Parathyroid adenoma (tissue), 2 donors: ENCODE measurements around the gene ANKRD61.

ENCODE experiments used
- H2AFZ ChIP-seq: fragments of 300-600 bp; sonication (generic); one replicate; pipeline ENCODE4 v1.7.0; 2017; ENCODE audit warnings: antibody characterized with exemption, mild to moderate bottlenecking
- H3K27ac ChIP-seq: fragments of 300-600 bp; sonication (generic); one replicate; pipeline ENCODE4 v1.7.0; 2017
- H3K27me3 ChIP-seq: fragments of 300-600 bp; sonication (generic); one replicate; pipeline ENCODE4 v1.7.0; 2017; ENCODE audit warnings: low read length; ENCODE audit not compliant: control insufficient read depth, insufficient read depth
- H3K36me3 ChIP-seq: fragments of 300-600 bp; sonication (generic); one replicate; pipeline ENCODE4 v1.7.0; 2017; ENCODE audit warnings: low read length; ENCODE audit not compliant: control insufficient read depth, insufficient read depth
- H3K4me1 ChIP-seq: fragments of 300-600 bp; sonication (generic); one replicate; pipeline ENCODE4 v1.7.0; 2017; ENCODE audit warnings: control low read depth
- H3K4me2 ChIP-seq: fragments of 300-600 bp; sonication (generic); one replicate; pipeline ENCODE4 v1.7.0; 2017; ENCODE audit warnings: low read length
- H3K4me3 ChIP-seq: fragments of 300-600 bp; sonication (generic); one replicate; pipeline ENCODE4 v1.7.0; 2017; ENCODE audit warnings: low read depth, low read length
- H3K79me2 ChIP-seq: fragments of 300-600 bp; sonication (generic); one replicate; pipeline ENCODE4 v1.7.0; 2017; ENCODE audit warnings: control low read depth
- H3K9ac ChIP-seq: fragments of 300-600 bp; sonication (generic); one replicate; pipeline ENCODE4 v1.7.0; 2017; ENCODE audit warnings: mild to moderate bottlenecking
- H3K9me3 ChIP-seq: fragments of 300-600 bp; sonication (generic); one replicate; pipeline ENCODE4 v1.7.0; 2017; ENCODE audit warnings: low read length; ENCODE audit not compliant: control insufficient read depth
- TF ChIP-seq, protein P1 (sequence below): fragments of 300-600 bp; sonication (generic); IDR thresholded peaks from one replicate; pipeline ENCODE4 v1.7.0; 2017; ENCODE audit warnings: antibody characterized with exemption, mild to moderate bottlenecking
- donor health status: primary hyperparathyroidism.

ANKRD61 gene

DNA sequence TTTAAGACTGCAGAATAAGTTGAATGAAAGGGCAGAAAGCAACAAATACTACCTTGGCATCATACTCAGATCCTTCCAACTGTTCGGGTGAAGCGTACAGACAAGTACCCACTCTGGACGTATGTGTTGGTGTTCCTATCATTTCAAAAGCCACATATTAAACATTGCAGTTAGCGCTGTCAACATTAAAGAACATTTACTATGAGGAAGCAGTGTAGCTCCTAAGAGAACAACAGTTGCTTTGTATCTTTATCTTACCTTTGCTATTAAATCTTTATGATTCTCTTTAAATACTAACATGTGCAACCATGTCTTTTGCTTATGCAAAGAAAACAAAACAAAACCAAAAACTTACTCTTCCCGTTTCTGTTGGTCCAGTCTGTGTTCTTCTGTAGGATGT lies 2.6 kb upstream of the ANKRD61 start:
- Histone ChIP-seq H3K27me3 (no peaks in the 10 kb centered on the region), H3K9me3 (no peaks in the 10 kb centered on the region), H3K4me2 (no peak overlapping the region), H3K4me1 (peaks cover 6% of the 10 kb centered on the region), H3K36me3 (no peaks in the 10 kb centered on the region), H3K79me2 (peaks cover 11% of the 10 kb centered on the region), H2AFZ (no peak overlapping the region), H3K27ac (no peak overlapping the region), H3K4me3 (no peak overlapping the region), H3K9ac (no peak overlapping the region)
- TF ChIP-seq, protein P1, sequence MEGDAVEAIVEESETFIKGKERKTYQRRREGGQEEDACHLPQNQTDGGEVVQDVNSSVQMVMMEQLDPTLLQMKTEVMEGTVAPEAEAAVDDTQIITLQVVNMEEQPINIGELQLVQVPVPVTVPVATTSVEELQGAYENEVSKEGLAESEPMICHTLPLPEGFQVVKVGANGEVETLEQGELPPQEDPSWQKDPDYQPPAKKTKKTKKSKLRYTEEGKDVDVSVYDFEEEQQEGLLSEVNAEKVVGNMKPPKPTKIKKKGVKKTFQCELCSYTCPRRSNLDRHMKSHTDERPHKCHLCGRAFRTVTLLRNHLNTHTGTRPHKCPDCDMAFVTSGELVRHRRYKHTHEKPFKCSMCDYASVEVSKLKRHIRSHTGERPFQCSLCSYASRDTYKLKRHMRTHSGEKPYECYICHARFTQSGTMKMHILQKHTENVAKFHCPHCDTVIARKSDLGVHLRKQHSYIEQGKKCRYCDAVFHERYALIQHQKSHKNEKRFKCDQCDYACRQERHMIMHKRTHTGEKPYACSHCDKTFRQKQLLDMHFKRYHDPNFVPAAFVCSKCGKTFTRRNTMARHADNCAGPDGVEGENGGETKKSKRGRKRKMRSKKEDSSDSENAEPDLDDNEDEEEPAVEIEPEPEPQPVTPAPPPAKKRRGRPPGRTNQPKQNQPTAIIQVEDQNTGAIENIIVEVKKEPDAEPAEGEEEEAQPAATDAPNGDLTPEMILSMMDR: no peak

DNA sequence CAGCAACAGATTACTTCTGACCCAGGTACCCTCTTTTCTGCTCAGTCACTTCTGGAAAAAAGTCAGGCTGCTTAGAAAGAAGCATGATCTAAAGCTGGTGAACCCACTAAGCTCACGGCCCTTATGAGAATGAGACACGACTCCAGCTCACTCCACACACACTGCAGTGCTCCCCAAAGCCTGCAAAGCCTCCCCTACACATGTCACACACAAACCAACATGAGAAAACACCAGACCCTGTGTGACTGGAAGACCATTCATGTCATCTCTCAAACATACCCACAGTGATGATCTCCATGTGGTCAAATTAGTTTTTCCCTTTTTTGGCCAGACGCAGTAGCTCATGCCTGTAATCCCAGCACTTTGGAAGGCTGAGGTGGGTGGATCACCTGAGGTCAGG lies 391 bp downstream of the ANKRD61 start:
- peaks cover 2% of the 10 kb centered on the region for H3K36me3 ChIP-seq
- no peak overlapping the region for H3K27ac ChIP-seq
- no peak overlapping the region for H3K4me2 ChIP-seq
- peaks cover 27% of the 10 kb centered on the region for H3K79me2 ChIP-seq
- peaks cover 6% of the 10 kb centered on the region for H3K4me1 ChIP-seq
- TF ChIP-seq, protein P1: no peak
- H3K9ac ChIP-seq: no peak overlapping the region
- no peak overlapping the region for H2AFZ ChIP-seq
- H3K9me3 ChIP-seq: no peaks in the 10 kb centered on the region
- no peaks in the 10 kb centered on the region for H3K27me3 ChIP-seq
- H3K4me3 ChIP-seq: no peak overlapping the region

DNA sequence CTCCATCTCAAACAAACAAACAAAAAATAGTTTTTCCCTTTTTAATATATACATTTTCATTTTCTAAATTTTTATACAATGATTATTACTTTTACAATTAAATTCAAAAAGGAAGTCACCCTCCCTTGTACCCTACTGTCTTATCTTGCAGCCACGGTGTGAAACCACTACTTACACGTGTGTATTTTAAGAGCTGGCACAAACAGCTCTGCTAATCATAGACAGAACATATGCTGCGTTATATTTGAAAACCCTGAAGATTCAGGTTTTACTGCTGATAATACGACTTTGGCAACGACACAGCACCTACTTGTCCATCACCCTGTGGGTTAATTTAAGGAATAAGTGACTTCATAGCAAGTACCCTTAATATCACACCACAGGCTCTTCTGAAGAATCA lies 991 bp downstream of the ANKRD61 start:
- no peak overlapping the region for H3K27ac ChIP-seq
- H3K27me3 ChIP-seq: no peaks in the 10 kb centered on the region
- H3K4me2 ChIP-seq: no peak overlapping the region
- H3K79me2 ChIP-seq: peaks cover 23% of the 10 kb centered on the region
- TF ChIP-seq, protein P1: no peak
- H3K9ac ChIP-seq: no peak overlapping the region
- H3K4me3 ChIP-seq: no peak overlapping the region
- peaks cover 2% of the 10 kb centered on the region for H3K36me3 ChIP-seq
- H3K9me3 ChIP-seq: no peaks in the 10 kb centered on the region
- H2AFZ ChIP-seq: no peak overlapping the region
- H3K4me1 ChIP-seq: peaks cover 6% of the 10 kb centered on the region

DNA sequence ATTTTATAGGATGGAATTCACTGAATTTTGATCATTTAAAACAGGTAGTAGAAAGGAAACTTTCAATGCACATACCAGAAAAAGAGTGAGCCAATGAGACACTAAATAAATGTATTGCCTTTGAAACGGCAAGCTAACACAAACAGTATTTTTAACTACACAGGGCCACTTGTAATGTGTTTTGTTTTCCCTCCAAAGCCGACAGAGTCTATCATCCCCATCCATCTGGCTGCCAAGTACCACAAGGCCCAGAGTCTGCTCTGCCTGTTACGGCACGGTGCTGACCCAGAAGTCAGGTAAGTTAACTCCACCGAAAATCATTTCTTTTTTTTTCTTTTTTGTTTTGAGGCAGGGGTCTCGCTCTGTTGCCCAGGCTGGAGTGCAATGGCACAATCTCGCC lies 1.5 kb downstream of the ANKRD61 start:
- no peak overlapping the region for H3K4me2 ChIP-seq
- H3K79me2 ChIP-seq: peaks cover 21% of the 10 kb centered on the region
- H3K4me1 ChIP-seq: peaks cover 6% of the 10 kb centered on the region
- H3K36me3 ChIP-seq: peaks cover 2% of the 10 kb centered on the region
- no peak overlapping the region for H3K4me3 ChIP-seq
- H3K27ac ChIP-seq: no peak overlapping the region
- H3K9ac ChIP-seq: no peak overlapping the region
- H3K27me3 ChIP-seq: no peaks in the 10 kb centered on the region
- TF ChIP-seq, protein P1: no peak
- H3K9me3 ChIP-seq: no peaks in the 10 kb centered on the region
- no peak overlapping the region for H2AFZ ChIP-seq

DNA sequence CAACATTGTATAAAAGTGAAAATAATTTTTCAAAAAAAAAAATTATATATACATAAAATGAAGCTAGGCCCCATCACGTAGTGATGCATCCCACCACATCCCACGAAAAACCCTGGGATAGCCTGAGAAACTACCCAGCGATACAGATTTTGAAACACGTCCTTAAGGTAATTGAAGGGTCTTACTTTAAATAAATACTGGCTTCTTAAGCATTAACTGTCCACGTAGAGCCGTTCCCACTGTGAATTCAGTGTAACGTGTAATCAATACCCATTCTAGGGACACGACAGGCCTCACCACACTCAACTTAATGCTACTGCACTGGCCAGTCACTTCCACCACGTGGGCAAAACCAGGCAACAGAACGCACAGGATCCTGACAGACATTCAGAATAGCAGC lies 4.0 kb downstream of the ANKRD61 start:
- Histone ChIP-seq H3K4me3 (no peak overlapping the region), H3K9ac (no peak overlapping the region), H3K27ac (no peak overlapping the region), H3K27me3 (no peaks in the 10 kb centered on the region), H3K4me1 (peaks cover 6% of the 10 kb centered on the region), H3K4me2 (no peak overlapping the region), H3K79me2 (peaks cover 16% of the 10 kb centered on the region), H2AFZ (no peak overlapping the region), H3K36me3 (peaks cover 2% of the 10 kb centered on the region), H3K9me3 (no peaks in the 10 kb centered on the region)
- TF ChIP-seq, protein P1: no peak
